Thoracic aorta (tissue), 2 donors: ENCODE data around the gene NLRC5. TPM values are rescaled to one million over a fixed set of nuclear protein-coding genes. Genes with fewer than 3 reads are reported as not detected.

Experiments used
- ATAC-seq: fragments of 150-250 bp; one replicate; pipeline ENCODE4 v1.8.0; 2017; ENCODE audit warnings: low read depth; ENCODE audit not compliant: insufficient number of reproducible peaks, low FRiP score
- DNase-seq: peaks from one replicate; pipeline ENCODE4 v3.0.0-alpha.2; 2020; ENCODE audit warnings: low spot score
- H3K27ac ChIP-seq, 2 donors: fragments of 200-600 bp; sonication (generic); 1 replicate in 1 of 2; 2 replicates in 1 of 2; pipeline ENCODE4 v1.5.1; 2016; ENCODE audit warnings: mild to moderate bottlenecking in 2 of 2, moderate library complexity in 2 of 2
- H3K27me3 ChIP-seq: fragments of 200-600 bp; sonication (generic); replicated peaks from 2 replicates; pipeline ENCODE4 v1.6.0; 2016; ENCODE audit warnings: mild to moderate bottlenecking; ENCODE audit not compliant: insufficient read depth
- H3K36me3 ChIP-seq: fragments of 200-600 bp; sonication (generic); one replicate; pipeline ENCODE4 v1.5.1; 2016
- H3K4me1 ChIP-seq, 2 donors: fragments of 200-600 bp; sonication (generic); 1 replicate in 1 of 2; 2 replicates in 1 of 2; pipeline versions ENCODE4 v1.5.1 to v1.6.0; 2016; ENCODE audit warnings: low read depth in 2 of 2, mild to moderate bottlenecking in 1 of 2; ENCODE audit not compliant: control insufficient read depth in 1 of 2
- H3K4me3 ChIP-seq: fragments of 200-600 bp; sonication (generic); 2 replicates; pipeline ENCODE4 v1.5.1; 2016; ENCODE audit warnings: mild to moderate bottlenecking
- H3K9me3 ChIP-seq: fragments of 200-600 bp; sonication (generic); 2 replicates; pipeline ENCODE4 v1.5.1; 2016
- CTCF ChIP-seq: fragments of 200-600 bp; sonication (generic); IDR thresholded peaks from one replicate; pipeline ENCODE4 v1.5.1; 2019; ENCODE audit warnings: antibody characterized with exemption
- total RNA-seq, 2 donors: library from RNA; depleted of rRNA; stranded (reverse); fragments of >200 nt; gene quantifications; one replicate each; pipeline versions ENCODE4 v1.1.0 to v1.2.3, GENCODE V29; 2016

Gene NLRC5
- total RNA-seq, 2 donors from 2014 or later: 51.0 to 54.4 TPM

- DNase-seq (no peak), ATAC-seq (no peak)
- Histone ChIP-seq H3K27ac (no peak overlapping the region), H3K4me1 (no peaks in the 10 kb centered on the region), H3K36me3 (no peaks in the 10 kb centered on the region), H3K27me3 (no peaks in the 10 kb centered on the region), H3K9me3 (no peaks in the 10 kb centered on the region), H3K4me3 (no peak overlapping the region)
- no peak for TF ChIP-seq CTCF
Observed at GRCh38 chr16:56974549-56975300, 14.6 kb upstream of the NLRC5 start.

- no peak overlapping the region for H3K4me3 ChIP-seq
- no peak for TF ChIP-seq CTCF
- no peaks in the 10 kb centered on the region for H3K27me3 ChIP-seq
- DNase-seq (no peak), ATAC-seq (no peak)
- H3K4me1 ChIP-seq: peaks cover 0 to 1% of the 10 kb centered on the region in 2 donors
- H3K9me3 ChIP-seq: no peaks in the 10 kb centered on the region
- H3K36me3 ChIP-seq: no peaks in the 10 kb centered on the region
- no peak overlapping the region for H3K27ac ChIP-seq
Observed at GRCh38 chr16:56975714-56976113, 13.6 kb upstream of the NLRC5 start.

- no peak for DNase-seq
- no peak for ATAC-seq
- Histone ChIP-seq H3K27me3 (no peaks in the 10 kb centered on the region), H3K9me3 (no peaks in the 10 kb centered on the region), H3K4me1 (peaks cover 0 to 16% of the 10 kb centered on the region in 2 donors), H3K4me3 (no peak overlapping the region), H3K36me3 (no peaks in the 10 kb centered on the region), H3K27ac (no peak overlapping the region)
- no peak for TF ChIP-seq CTCF
Observed at GRCh38 chr16:56977216-56977615, 12.1 kb upstream of the NLRC5 start.

- Histone ChIP-seq H3K9me3 (no peaks in the 10 kb centered on the region), H3K36me3 (no peaks in the 10 kb centered on the region), H3K27me3 (no peaks in the 10 kb centered on the region), H3K4me3 (no peak overlapping the region), H3K4me1 (peaks cover 0 to 16% of the 10 kb centered on the region in 2 donors), H3K27ac (no peak overlapping the region)
- DNase-seq: no peak
- TF ChIP-seq CTCF: no peak
- no peak for ATAC-seq
Observed at GRCh38 chr16:56977823-56978430, 11.4 kb upstream of the NLRC5 start.

- H3K4me3 ChIP-seq: no peak overlapping the region
- ATAC-seq (no peak), DNase-seq (no peak)
- TF ChIP-seq CTCF: no peak
- peaks cover 0 to 18% of the 10 kb centered on the region in 2 donors for H3K4me1 ChIP-seq
- H3K27me3 ChIP-seq: no peaks in the 10 kb centered on the region
- no peaks in the 10 kb centered on the region for H3K9me3 ChIP-seq
- no peak overlapping the region for H3K27ac ChIP-seq
- no peaks in the 10 kb centered on the region for H3K36me3 ChIP-seq
Observed at GRCh38 chr16:56980201-56980535, 9.2 kb upstream of the NLRC5 start.
